Body of pancreas (tissue), 4 donors: ENCODE data around the gene NOM1.

ENCODE experiments used
- CTCF ChIP-seq, 7 experiments: fragments of 450-650 bp in 4 of 7; fragments of 200-600 bp in 3 of 7; sonication (generic) in 3 of 7; IDR thresholded peaks; one replicate each; pipeline ENCODE4 v1.5.1; 2016 to 2019; ENCODE audit warnings: antibody characterized with exemption in 7 of 7
- POLR2A ChIP-seq, 3 donors: fragments of 450-650 bp; IDR thresholded peaks; one replicate each; pipeline ENCODE4 v1.6.1; 2016; ENCODE audit warnings: antibody characterized with exemption in 3 of 3, mild to moderate bottlenecking in 2 of 3

- TF ChIP-seq CTCF (IDR thresholded peaks at IDR 0.05) (no peak), POLR2A (IDR thresholded peaks at IDR 0.05) (peak in 2 of 3 donors; percentile 2 to 16)
Measured at GRCh38 chr7:156998988-156999957, 49.8 kb downstream of the NOM1 start.
